SJCRH30 (cell line): ENCODE data around the gene JPT2. TPM values are rescaled to one million over a fixed set of nuclear protein-coding genes. Genes with fewer than 3 reads are reported as not detected.
"Not testable (repeated sequence)": the region's sequence is repeated elsewhere in the genome, so short reads cannot be mapped to it uniquely, and the experiment has no call there.

Experiments used
- DNase-seq, 2 experiments: peaks; one replicate each; pipeline ENCODE4 v3.0.0-alpha.2; 2015 to 2020
- H3K27ac ChIP-seq: fragments of 250-450 bp; sonication (Bioruptor Pico); 2 replicates; pipeline ENCODE4 v1.5.1; 2020; ENCODE audit warnings: mild to moderate bottlenecking, moderate library complexity
- H3K27me3 ChIP-seq: fragments of 250-450 bp; sonication (Bioruptor Pico); 2 replicates; pipeline ENCODE4 v1.5.1; 2020; ENCODE audit warnings: mild to moderate bottlenecking, moderate library complexity
- H3K36me3 ChIP-seq: fragments of 250-450 bp; sonication (Bioruptor Pico); 2 replicates; pipeline ENCODE4 v1.5.1; 2020; ENCODE audit warnings: mild to moderate bottlenecking, moderate library complexity
- H3K4me1 ChIP-seq: fragments of 250-450 bp; sonication (Bioruptor Pico); 2 replicates; pipeline ENCODE4 v1.5.1; 2020; ENCODE audit warnings: mild to moderate bottlenecking, moderate library complexity
- H3K4me3 ChIP-seq: fragments of 250-450 bp; sonication (Bioruptor Pico); 2 replicates; pipeline ENCODE4 v1.5.1; 2020; ENCODE audit warnings: mild to moderate bottlenecking, moderate library complexity
- H3K9me3 ChIP-seq: fragments of 250-450 bp; sonication (Bioruptor Pico); replicated peaks from 2 replicates; pipeline ENCODE4 v1.5.1; 2020; ENCODE audit warnings: mild to moderate bottlenecking, moderate library complexity
- total RNA-seq: library from RNA; depleted of rRNA; stranded (reverse); fragments of >200 nt; shearing (Covaris generic); gene quantifications from 2 replicates; pipeline ENCODE4 v1.2.3, GENCODE V29; 2014

The JPT2 gene
- total RNA-seq, 1 experiment from 2014 or later, result 87.4 TPM

DNA sequence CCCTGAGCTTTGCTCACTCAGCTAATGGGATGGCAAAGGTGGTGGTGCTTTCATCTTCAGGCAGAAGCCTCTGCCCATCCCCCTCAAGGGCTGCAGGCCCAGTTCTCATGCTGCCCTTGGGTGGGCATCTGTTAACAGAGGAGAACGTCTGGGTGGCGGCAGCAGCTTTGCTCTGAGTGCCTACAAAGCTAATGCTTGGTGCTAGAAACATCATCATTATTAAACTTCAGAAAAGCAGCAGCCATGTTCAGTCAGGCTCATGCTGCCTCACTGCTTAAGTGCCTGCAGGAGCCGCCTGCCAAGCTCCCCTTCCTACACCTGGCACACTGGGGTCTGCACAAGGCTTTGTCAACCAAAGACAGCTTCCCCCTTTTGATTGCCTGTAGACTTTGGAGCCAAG is 22.2 kb downstream of the JPT2 start:
- no peak overlapping the region for H3K4me3 ChIP-seq
- no peak for DNase-seq
- peaks cover 37% of the 10 kb centered on the region for H3K36me3 ChIP-seq
- no peaks in the 10 kb centered on the region for H3K4me1 ChIP-seq
- no peak overlapping the region for H3K27ac ChIP-seq
- no peaks in the 10 kb centered on the region for H3K9me3 ChIP-seq
- no peaks in the 10 kb centered on the region for H3K27me3 ChIP-seq

DNA sequence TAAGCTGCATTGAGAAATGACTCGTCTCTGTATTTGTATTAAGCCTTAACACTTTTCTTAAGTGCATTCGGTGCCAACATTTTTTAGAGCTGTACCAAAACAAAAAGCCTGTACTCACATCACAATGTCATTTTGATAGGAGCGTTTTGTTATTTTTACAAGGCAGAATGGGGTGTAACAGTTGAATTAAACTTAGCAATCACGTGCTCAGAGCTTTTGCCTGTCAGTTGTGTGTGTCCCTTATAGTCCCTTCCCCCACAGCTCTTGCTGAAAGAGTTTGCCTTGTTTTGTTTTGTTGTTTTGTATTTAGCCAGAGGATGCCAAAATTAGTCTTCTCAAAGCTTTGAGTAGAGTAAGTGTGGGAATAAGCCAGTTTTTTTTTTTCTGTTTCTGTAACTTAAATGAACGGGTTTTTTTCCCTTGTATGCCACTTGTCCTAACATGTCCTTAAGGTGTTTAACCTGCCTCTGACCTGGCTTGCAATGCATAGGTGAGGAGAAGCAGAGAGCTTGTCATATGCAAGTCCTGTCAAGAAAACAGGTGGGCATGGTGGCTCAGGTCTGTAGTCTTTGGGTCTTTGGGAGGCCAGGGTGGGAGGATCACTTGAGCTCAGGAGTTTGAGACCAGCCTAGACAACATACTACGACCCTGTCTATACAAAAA is 23.3 kb downstream of the JPT2 start:
- no peak overlapping the region for H3K4me3 ChIP-seq
- peaks cover 27% of the 10 kb centered on the region for H3K36me3 ChIP-seq
- H3K27ac ChIP-seq, result no peak overlapping the region

DNA sequence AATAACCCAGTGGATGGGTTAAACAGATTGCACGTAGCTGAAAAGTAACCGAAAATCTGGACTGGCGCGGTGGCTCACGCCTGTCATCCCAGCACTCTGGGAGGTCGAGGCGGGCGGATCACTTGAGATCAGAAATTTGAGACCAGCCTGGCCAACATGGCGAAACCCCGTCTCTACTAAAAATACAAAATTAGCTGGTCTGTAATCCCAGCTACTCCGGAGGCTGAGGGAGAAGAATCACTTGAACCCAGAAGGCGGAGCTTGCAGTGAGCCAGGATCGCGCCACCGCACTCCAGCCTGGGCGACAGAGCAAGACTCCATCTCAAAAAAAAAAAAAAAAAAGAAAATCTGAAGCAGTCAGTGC is 27.2 kb downstream of the JPT2 start:
- not testable (repeated sequence) for H3K4me1 ChIP-seq, H3K36me3 ChIP-seq, H3K9me3 ChIP-seq, H3K27me3 ChIP-seq, DNase-seq
- Histone ChIP-seq H3K27ac (peak overlapping the region; percentile 56), H3K4me3 (peak overlapping the region; percentile 85)

More for the DNA sequence above, 23.3 kb downstream of the JPT2 start:
- H3K27me3 ChIP-seq, result no peaks in the 10 kb centered on the region
- H3K4me1 ChIP-seq, result no peaks in the 10 kb centered on the region
- H3K9me3 ChIP-seq, result no peaks in the 10 kb centered on the region
- DNase-seq, result no peak

DNA sequence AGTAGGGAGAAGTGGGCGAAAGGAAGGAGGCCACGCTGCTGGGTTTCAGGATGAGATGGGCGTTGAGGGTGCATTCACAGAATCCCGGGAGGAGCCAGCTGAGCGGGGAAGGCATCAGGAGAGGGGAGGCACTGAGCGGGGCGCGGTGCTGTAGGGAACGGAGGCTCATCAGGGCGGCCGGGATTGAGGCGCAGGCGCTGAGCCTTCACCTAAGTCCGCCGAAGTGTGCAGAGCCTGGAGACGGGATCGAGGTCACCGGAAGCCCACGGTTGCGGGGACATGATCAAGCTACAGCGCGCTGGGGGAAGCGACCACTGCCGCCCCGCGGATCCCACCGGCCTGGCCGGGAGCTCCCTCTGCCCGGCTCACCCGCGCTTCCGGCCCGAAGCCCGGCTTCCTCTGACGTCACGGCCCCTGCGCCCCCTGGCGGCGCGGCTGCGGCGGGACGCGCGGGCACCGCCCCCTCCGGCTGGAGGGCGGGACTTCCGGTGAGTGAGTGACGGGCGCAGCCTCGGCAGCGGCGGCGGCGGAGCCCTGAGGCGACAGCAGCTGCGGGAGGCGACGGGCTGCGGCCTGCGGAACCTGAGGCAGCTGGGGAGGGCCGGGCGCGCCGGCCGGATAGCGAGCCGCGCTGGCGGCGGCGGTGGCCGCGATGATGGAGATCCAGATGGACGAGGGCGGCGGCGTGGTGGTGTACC is 27.8 kb downstream of the JPT2 start, which contains the start of gene MAPK8IP3:
Gene MAPK8IP3 (plus strand): TSS at position 508 of the 698 bp plus-strand sequence. CDS start 145 bp downstream, at position 653.
- Histone ChIP-seq H3K4me3 (peak within 1 kb of the TSS; percentile 85), H3K9me3 (no peaks in the 10 kb centered on the region), H3K36me3 (peaks cover 8% of the 10 kb centered on the region), H3K4me1 (peaks cover 4% of the 10 kb centered on the region; the same call in 1 of the 2 replicates), H3K27me3 (no peaks in the 10 kb centered on the region), H3K27ac (peak within 1 kb of the TSS; percentile 88)
- peak; percentile 86 to 91 for DNase-seq

DNA sequence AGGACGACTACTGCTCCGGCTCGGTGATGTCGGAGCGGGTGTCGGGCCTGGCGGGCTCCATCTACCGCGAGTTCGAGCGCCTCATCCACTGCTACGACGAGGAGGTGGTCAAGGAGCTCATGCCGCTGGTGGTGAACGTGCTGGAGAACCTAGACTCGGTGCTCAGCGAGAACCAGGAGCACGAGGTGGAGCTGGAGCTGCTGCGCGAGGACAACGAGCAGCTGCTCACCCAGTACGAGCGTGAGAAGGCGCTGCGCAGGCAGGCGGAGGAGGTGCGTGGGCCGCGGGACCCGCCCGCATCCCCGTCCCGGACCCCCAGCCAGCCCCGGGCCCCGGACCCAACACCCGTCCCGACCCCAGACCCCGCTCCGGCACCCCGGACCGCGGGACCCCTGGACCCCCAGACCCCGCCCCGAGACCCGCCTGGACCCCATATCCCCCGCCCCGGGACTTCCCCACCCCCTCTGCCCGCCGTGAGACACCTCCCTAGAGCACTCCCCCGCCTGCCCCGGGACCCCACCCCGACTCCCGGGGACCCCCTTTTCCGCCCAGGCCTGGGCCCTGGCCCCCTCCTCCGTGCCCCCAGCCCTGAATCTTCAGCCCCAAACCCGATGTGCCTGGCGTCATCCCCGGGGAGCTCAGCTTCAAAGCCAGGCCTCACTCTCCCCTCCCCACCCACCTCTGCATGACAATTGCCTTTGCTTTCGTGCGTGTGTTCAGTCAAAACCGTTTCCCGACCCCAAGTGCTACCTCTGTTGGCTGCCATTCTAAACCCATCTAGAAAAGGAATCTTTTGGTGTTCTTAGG is 28.5 kb downstream of the JPT2 start:
- H3K27me3 ChIP-seq, result no peaks in the 10 kb centered on the region
- peak overlapping the region; percentile 85 for H3K4me3 ChIP-seq
- peak overlapping the region; percentile 88 for H3K27ac ChIP-seq
- peaks cover 4% of the 10 kb centered on the region; the same call in 1 of the 2 replicates for H3K4me1 ChIP-seq
- no peaks in the 10 kb centered on the region for H3K9me3 ChIP-seq
- peaks cover 6% of the 10 kb centered on the region for H3K36me3 ChIP-seq
- DNase-seq, result peak in 1 of 2 experiments; percentile 29

DNA sequence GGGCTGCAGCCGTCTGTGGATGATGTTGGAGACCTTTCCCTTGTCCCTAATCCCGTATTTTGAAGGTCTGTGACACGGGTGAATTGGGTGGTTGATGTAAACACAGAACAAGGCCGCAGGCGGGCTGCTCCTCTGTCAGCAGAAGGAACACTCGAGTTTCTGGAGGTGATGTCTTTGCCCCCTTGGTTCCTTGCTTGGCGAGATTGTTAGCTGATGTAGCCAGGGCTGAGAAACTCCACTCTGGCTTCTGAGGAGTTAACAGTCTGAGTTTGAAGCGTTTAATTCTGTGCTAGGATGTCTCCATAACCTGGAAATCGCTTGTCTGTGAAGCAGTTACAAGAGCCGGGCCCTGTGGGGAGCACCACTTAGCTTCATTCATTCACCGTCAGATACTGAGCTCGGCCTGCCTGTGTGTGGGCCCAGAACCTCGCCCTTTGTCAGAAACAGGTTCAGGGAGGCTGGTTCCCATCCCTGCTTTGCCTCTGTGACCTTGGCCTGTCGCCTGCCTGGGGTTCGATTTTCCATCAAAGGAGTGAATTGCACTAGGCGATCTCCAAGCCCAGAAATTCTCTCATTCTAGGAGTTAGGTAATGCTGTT is 29.2 kb downstream of the JPT2 start:
- Histone ChIP-seq H3K27me3 (no peaks in the 10 kb centered on the region), H3K4me3 (peak overlapping the region; percentile 85), H3K27ac (no peak overlapping the region; the same call in 1 of the 2 replicates), H3K4me1 (peaks cover 4% of the 10 kb centered on the region; the same call in 1 of the 2 replicates), H3K9me3 (no peaks in the 10 kb centered on the region), H3K36me3 (peaks cover 4% of the 10 kb centered on the region)
- DNase-seq, result peak in 1 of 2 experiments; percentile 26

DNA sequence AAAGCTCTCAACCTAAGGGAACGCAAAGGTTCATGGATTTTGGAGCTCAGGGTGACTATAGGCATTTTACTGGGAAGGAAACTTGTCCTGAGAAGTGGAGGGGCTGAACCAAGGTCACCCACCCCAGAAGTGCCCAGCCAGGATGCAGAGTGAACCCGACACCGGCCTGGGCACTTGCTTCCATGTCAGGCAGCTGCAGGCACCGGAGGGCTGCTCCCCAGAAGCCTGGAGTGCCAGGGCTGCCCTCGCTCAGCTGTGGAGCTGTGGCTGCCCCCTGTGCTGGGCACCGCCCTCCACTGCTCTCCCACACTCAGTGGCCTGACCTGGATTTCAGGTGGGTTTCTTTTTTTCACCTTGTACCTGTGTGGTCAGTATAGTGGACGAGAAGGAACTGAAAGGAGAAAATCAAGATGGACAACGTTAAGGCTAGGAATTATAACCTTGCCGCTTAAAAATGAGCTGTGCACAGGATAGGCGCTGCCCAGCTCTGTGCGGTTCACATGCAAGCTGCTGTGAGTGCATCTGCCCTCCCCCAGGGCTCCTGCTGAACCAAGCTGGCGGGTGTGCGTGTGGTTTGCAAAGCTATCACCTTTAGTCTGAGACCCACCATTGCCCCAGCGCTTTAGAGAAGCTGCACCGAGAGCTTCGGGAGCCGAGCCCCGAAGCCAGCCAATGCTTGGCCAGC is 30.1 kb downstream of the JPT2 start:
- H3K4me3 ChIP-seq, result no peak overlapping the region
- no peaks in the 10 kb centered on the region for H3K27me3 ChIP-seq
- H3K9me3 ChIP-seq, result no peaks in the 10 kb centered on the region
- H3K4me1 ChIP-seq, result peaks cover 4% of the 10 kb centered on the region; the same call in 1 of the 2 replicates
- no peak for DNase-seq
- no peak overlapping the region for H3K27ac ChIP-seq
- H3K36me3 ChIP-seq, result no peaks in the 10 kb centered on the region

DNA sequence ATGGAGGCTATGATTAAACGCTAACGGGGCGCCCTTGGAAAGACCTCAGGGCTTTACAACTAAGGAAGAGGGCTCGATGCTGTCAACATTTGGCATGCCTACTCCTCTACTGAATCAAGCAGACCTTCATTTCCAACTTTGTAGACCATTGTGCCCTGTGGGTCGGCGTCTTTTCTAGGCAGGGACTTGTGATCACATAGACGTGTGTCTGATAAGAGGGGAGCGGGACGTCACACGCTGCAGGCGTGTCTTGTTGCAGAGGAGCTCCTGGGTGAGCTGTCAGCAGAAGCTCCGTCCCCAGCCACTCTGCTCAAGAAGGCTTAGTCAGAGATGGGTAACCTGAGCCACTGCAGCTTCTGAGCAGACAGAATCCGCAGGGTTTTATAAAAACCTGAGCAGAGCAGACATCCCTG is 30.7 kb downstream of the JPT2 start:
- Histone ChIP-seq H3K9me3 (no peaks in the 10 kb centered on the region), H3K27me3 (no peaks in the 10 kb centered on the region), H3K36me3 (no peaks in the 10 kb centered on the region), H3K4me3 (no peak overlapping the region), H3K4me1 (peaks cover 4% of the 10 kb centered on the region; the same call in 1 of the 2 replicates), H3K27ac (no peak overlapping the region)
- no peak for DNase-seq

DNA sequence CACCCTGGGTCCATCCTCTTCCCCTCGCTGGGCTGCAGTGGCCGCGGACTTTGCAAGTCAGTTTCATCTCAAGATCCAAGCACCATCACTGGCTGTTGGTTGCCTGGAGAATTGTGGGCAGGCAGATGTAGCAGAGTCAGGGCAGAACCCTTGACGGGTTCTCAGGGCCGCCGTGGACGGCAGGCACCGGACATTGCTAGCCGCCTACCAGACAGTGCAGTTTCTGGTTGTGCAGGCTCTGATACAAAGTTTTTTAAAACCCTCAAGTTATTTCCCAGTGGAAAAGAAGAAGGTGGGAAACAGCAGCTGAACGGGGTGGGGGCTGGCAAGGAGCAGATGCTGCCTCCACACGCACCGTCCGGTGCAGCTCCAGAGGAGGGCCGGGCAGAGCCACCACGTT is 31.3 kb downstream of the JPT2 start:
- DNase-seq, result no peak
- H3K27me3 ChIP-seq, result no peaks in the 10 kb centered on the region
- H3K27ac ChIP-seq, result no peak overlapping the region
- H3K36me3 ChIP-seq, result no peaks in the 10 kb centered on the region
- H3K4me1 ChIP-seq, result peaks cover 4% of the 10 kb centered on the region; the same call in 1 of the 2 replicates
- no peak overlapping the region for H3K4me3 ChIP-seq
- no peaks in the 10 kb centered on the region for H3K9me3 ChIP-seq

DNA sequence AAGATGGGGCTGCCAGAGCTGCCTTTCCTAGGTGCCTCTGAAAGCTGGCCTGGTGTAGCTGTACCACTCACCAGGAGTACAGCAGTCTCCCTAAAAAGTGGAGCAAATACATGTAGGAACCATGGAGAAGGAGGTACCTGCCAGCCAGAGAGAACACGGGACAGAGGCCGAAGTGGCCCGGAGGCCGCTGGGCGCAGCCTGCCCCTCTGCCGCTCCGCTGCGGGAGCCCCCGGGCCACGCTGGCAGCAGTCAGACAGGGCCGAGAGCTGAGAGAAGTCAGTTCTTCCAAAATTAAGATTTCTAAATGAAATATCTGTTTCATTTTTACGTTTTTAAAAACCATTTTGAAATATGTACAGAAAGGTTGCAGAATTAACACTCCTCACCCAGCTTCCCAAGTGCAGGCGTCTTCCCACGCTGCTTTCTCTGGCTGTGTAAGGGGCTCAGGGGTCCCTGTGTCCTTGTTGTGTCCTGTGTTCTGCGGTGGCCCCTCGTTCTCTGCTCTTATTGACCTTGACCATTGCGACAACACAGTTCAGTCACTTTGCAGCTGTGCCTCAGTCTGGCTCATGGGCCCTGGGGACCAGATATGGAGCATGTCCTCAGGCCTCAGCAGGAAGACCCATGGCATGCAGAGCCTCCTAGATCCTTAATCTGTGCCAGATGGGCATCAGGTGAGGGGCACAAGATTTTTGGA is 32.9 kb downstream of the JPT2 start:
- DNase-seq, result no peak
- peaks cover 4% of the 10 kb centered on the region; the same call in 1 of the 2 replicates for H3K4me1 ChIP-seq
- no peaks in the 10 kb centered on the region for H3K27me3 ChIP-seq
- 0 out of 2 replicates have a peak, but pooled peaks cover under 1% of the 10 kb centered on the region for H3K36me3 ChIP-seq
- no peak overlapping the region for H3K27ac ChIP-seq
- H3K4me3 ChIP-seq, result no peak overlapping the region
- H3K9me3 ChIP-seq, result no peaks in the 10 kb centered on the region

DNA sequence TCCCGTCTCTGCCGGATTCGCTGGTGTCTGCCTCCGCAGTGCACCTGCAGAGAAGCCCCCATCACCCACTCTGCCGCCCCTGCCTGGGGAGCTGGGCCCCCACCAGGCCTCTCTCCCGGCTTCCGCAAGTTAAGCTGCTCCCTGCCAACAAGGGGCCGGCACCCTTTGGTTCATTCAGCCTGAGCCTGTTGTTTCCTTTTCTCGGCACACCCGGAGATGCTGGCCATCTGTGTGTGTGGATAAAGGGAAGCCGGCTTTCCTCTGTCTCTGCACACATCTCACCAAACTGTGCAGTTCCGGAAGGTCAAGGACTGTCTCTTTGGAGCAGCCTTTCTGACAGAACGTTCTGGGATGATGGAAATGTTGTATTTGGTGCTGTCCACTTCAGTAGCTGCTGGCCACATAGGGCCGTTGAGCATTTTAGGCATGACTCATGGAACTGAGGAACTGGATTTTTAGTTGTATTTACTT is 34.7 kb downstream of the JPT2 start:
- no peaks in the 10 kb centered on the region for H3K4me1 ChIP-seq
- H3K4me3 ChIP-seq, result no peak overlapping the region
- no peaks in the 10 kb centered on the region for H3K27me3 ChIP-seq
- H3K9me3 ChIP-seq, result no peaks in the 10 kb centered on the region
- DNase-seq, result no peak
- H3K36me3 ChIP-seq, result 0 out of 2 replicates have a peak, but pooled peaks cover 2% of the 10 kb centered on the region
- no peak overlapping the region for H3K27ac ChIP-seq

DNA sequence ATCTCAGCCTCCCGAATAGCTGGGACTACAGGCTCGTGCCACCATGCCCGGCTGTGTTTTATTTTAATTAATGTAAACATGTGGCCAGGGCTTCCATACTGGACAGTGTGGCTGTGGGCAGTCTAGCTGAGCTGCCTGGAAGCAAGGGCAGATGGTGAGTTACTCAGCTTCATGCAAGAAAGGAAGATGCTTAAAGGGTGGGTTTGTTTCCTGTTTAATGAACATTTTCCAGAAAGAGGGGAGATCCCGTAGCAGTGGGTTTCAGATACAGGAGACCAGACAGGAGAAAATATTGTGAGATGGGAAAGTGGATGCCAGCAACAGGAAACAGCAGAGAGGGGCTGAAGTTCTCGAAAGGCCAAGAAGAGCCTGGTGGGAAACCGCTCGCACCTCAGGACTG is 35.3 kb downstream of the JPT2 start:
- H3K27ac ChIP-seq, result no peak overlapping the region
- H3K4me3 ChIP-seq, result no peak overlapping the region
- 0 out of 2 replicates have a peak, but pooled peaks cover 2% of the 10 kb centered on the region for H3K36me3 ChIP-seq
- DNase-seq, result no peak
- H3K27me3 ChIP-seq, result no peaks in the 10 kb centered on the region
- no peaks in the 10 kb centered on the region for H3K9me3 ChIP-seq
- no peaks in the 10 kb centered on the region for H3K4me1 ChIP-seq

DNA sequence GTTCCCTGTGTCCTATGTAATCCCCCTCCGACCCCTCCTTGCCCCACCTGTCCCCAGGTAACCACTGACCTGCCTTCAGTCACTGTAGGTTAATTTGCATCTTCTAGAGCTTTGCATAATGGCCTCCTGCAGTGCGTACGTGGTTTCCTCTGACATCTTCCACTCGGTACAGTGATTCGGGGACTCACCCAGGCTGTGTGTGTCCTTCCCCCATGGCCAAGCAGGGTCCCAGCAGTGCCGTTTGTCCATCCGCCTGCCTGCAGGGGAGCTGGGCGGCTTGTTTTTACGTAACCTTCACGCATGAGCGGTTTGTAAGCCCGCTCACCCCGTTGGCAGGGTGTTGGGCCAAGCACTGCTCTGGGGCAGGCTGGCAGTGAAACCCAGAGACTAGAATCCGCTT is 35.9 kb downstream of the JPT2 start:
- no peak overlapping the region for H3K4me3 ChIP-seq
- H3K9me3 ChIP-seq, result no peaks in the 10 kb centered on the region
- H3K27me3 ChIP-seq, result no peaks in the 10 kb centered on the region
- DNase-seq, result no peak
- 0 out of 2 replicates have a peak, but pooled peaks cover 2% of the 10 kb centered on the region for H3K36me3 ChIP-seq
- no peaks in the 10 kb centered on the region for H3K4me1 ChIP-seq
- no peak overlapping the region for H3K27ac ChIP-seq
